Measurements from ENCODE around the gene IQCE. TPM values are rescaled to one million over a fixed set of nuclear protein-coding genes. Genes with fewer than 3 reads are reported as not detected.
"Not testable (repeated sequence)": the region's sequence is repeated elsewhere in the genome, so short reads cannot be mapped to it uniquely, and the experiment has no call there.

Gene IQCE
- total RNA-seq, 2 donors from 2014 or later: 28.5 to 30.5 TPM

DNA sequence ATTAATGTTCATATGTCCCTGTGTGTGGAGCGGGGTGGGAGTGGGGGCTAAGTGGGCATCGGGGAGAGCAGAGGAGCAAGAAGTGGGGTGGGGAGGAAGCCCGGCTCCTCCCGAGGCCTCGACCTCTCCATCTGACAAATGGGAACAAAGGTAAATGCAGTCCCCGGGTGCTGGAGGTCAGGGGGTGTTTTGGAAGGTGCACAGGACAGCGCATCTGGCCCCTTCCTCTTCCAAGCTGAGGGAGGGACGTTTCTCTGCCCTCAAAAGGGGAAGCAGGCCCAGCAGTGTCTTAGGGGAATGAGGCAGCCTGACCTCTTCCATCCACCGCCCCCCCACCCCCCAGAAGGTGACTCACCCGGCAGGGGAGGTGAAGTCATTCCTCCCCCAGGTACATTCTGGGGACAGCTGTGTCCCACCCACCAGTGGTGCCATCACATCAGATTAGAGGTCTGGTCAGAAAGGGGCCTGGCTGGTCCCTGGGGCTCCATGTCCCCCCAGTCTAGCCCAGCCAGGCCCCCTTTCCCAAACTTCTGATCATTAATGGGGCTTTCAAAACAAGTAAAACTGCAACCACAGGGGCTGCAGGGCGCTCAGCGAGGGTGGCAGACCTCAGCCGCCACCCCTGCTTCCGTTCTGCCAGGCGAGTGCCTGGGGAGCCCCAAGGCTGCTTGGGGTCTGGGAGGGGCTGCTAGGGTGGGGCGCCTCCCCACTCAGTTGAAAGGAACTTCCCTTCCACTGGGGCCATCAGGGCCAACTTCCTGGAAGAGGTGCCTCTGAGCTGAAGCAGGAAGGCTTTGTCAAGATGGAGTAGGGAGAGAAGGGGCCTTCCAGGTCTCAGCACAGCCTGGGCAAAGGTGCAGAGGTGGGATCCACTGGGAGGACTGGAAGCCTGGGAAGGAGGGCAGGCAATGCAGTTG lies 28.4 kb upstream of the IQCE start:
- DNase-seq (peak in 1 of 2 donors; percentile 55), ATAC-seq (peak; percentile 16)
- intact Hi-C loops (cut with DNase I, micrococcal nuclease): no loop called here

DNA sequence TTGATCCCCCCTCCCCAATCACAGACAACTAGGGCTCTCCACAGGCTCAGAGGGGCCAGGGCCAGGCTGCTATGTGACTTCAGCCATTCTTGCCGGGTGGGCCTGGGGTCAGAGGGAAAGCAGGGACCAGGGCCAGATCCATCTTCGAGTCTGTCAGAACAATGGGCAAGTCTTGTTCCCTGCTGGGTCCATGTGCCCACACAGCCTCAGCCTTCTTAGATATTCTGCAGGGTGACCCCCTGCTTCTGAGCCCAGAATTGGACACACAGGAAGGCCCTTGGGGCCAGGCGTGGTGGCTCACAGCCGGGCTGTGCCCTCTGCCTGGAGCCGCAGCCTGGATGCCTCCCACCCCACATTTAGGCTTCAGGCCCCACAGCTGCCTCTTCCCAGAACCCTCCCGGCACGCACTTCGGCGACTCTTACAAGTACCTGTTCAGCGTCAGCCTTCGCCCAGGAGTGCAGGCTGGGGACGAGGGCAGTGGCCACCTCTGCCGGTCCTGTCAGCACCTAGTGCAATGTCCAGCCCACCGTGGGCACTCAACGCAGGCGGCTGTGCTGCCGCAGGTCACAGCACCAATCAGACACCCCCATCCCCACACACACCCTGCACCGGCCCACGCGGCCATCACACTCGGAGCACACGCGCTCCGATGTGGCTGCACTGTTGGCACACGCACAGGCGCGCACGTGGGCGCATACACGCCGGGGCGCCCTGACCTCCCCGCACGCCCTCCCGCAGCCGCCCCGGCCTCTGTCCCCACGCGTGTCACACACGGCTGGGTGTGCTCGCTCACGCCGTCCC lies 27.6 kb upstream of the IQCE start:
- intact Hi-C loops (cut with DNase I, micrococcal nuclease): not testable (repeated sequence)
- DNase-seq (peak in 1 of 2 donors; percentile 24), ATAC-seq (peak; percentile 26)

DNA sequence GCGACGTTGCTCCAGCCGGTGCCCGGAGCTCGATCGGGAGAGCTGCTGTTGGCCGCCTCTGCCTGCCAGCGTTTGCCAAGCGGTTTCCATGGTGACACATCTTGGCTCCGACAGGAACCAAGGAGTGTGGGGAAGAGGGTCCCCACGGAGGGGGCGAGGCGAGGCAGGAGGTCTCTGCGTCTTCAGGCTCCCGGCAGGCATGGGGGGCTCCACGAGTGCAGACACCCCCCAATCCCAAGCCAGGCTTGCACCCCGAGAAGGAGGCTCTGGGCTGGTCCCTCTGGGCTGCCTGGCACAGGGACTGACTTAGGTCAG lies 27.0 kb upstream of the IQCE start:
- intact Hi-C loops (cut with DNase I, micrococcal nuclease): not testable (repeated sequence)
- DNase-seq (peak in 1 of 2 donors; percentile 22), ATAC-seq (peak; percentile 34)

DNA sequence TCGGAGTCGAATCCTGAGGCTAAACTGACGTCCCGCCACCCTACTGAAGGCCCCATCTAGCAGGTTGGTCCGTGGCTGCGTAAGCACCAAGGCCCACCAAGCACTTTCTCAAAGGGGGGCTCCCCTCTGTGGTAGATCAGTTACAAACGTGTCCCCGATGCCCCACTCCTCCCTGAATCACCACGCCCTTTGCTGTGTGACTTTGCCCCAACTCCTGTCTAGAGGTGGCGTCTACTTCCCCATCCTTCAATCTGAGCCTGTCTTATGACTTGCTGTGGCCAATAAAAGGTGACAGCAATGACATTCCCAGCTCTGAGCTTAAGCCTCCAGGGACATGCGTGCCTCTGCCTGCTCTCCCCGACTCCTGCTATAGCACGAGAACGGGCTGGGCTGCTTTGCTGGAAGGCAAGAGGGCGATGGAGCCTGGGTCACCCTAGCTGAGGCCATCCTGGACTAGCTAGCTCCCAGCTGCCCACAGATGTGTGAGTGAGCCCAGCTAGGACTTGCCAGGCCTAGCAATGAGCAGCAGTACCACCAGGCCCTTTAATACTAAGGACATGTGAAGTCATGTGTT lies 26.5 kb upstream of the IQCE start:
- ATAC-seq (peak; percentile 65), DNase-seq (peak; percentile 50 to 52)
- intact Hi-C loops (cut with DNase I, micrococcal nuclease): not testable (repeated sequence)

DNA sequence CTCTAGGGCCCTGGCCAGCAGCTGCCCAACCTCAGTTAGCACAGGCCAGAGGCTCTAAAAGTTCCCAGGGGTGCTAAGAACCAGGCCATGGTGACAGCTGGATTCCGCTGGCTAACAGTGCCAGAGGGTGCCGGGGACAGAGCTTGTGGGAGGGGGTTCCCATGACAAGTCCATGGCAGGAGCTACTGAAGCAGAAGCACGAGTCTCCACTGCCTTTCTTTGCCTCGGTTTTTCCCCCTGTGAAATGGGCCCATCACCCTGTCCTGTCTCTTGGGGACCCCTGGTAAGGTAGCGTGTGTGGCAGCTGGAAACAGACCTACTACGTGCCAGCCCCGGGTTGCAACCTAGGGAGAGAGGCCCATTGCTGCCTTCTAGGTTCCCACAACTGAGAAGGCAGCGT lies 26.0 kb upstream of the IQCE start:
- ATAC-seq: not testable (repeated sequence)
- peak in 1 of 2 donors; percentile 10 for DNase-seq

DNA sequence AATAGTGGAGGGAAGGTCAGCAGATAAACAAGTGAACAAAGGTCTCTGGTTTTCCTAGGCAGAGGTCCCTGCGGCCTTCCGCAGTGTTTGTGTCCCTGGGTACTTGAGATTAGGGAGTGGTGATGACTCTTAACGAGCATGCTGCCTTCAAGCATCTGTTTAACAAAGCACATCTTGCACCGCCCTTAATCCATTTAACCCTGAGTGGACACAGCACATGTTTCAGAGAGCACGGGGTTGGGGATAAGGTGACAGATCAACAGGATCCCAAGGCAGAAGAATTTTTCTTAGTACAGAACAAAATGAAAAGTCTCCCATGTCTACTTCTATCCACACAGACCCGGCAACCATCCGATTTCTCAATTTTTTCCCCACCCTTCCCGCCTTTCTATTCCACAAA lies 25.2 kb upstream of the IQCE start:
- intact Hi-C loops (cut with DNase I, micrococcal nuclease); DNase-seq; ATAC-seq: not testable (repeated sequence)

More for the DNA sequence above, 26.0 kb upstream of the IQCE start:
- intact Hi-C loops (cut with DNase I, micrococcal nuclease): not testable (repeated sequence)

DNA sequence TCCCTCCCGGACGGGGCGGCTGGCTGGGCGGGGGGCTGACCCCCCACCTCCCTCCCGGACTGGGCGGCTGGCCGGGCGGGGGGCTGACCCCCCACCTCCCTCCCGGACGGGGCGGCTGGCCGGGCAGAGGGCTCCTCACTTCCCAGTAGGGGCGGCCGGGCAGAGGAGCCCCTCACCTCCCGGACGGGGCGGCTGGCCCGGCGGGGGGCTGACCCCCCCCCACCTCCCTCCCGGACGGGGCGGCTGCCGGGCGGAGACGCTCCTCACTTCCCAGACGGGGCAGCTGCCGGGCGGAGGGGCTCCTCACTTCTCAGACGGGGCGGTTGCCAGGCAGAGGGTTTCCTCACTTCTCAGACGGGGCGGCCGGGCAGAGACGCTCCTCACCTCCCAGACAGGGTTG lies 24.6 kb upstream of the IQCE start:
- intact Hi-C loops (cut with DNase I, micrococcal nuclease); DNase-seq; ATAC-seq: not testable (repeated sequence)

DNA sequence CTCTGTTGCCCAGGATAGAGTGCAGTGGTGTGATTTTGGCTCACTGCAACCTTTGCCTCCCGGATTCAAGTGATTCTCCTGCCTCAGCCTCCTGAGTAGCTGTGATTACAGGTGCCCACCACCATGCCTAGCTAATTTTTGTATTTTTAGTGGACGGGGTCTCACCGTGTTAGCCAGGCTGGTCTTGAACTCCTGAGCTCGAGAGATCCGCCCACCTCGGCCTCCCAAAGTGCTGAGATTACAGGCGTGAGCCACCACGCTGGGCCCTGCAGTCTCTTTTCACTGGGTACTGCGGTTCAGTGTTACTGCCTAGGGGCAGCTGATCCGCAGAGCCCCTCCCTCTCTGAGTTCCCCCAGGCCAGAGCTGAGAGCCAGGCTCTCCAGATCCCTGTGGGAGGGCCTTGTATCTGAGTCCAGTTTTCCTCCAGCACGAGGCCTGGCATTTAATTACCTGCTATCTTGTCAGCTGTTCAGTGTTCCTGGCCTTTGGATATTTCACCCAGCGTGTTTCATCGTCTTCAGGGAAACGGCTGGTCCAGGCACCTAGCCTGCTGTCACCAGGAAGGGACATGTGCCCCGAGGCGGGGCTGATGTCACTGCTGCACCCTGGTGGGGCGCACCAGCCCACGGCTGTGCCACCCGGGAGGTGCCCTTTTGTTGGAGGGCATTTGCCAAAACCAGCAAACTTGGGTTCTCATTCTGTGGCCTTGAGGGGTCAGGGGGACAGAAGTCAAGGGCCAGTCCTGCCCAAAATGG lies 22.7 kb upstream of the IQCE start:
- peak; percentile 15 for ATAC-seq
- DNase-seq: peak in 1 of 2 donors; percentile 14

DNA sequence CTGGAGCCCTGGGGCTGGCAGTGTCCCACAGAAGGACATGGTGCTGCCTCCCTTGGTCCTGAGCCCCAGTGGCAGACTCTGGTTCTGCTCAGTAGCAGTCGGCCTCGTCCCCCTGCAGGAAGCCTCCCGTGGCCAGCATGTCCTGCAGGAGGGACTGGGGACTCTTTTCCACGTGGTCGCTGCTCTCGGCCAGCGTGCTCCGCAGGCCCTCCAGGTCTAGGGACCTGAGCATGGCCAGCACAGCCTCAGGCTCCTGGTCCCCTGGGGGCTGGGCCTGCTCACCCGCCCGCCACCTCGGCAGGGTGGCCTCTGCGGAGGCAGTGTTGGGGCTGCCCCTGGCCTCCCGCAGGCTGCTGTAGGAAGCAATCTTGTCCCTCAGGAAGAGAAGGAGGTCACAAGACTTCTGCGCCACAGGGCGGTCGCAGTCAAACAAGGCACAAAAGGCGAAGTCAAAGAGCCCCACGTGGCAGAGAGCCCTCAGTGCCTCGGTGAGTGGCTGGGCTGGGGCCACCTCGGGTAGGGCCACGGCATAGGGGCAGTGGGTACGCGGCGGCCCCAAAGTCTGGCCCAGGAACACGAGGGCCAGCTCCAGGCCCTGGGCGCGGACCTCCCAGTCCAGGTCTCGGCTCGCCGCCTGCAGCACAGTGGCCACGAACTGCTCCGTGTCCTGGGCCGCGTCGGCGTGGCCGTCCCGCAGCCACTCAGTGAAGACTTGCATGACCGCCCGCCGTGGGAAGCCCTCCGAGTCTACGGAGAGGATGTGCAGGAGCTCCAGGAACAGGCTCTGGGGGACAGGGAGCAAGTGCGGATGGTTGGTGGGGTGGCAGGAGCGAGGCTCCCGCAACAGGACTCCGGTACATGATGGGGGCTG lies 20.6 kb upstream of the IQCE start:
- intact Hi-C loops (cut with DNase I, micrococcal nuclease): no loop called here
- DNase-seq: peak in 1 of 2 donors; percentile 4
- no peak for ATAC-seq

More for the DNA sequence above, 22.7 kb upstream of the IQCE start:
- intact Hi-C loops (cut with DNase I, micrococcal nuclease): not testable (repeated sequence)

DNA sequence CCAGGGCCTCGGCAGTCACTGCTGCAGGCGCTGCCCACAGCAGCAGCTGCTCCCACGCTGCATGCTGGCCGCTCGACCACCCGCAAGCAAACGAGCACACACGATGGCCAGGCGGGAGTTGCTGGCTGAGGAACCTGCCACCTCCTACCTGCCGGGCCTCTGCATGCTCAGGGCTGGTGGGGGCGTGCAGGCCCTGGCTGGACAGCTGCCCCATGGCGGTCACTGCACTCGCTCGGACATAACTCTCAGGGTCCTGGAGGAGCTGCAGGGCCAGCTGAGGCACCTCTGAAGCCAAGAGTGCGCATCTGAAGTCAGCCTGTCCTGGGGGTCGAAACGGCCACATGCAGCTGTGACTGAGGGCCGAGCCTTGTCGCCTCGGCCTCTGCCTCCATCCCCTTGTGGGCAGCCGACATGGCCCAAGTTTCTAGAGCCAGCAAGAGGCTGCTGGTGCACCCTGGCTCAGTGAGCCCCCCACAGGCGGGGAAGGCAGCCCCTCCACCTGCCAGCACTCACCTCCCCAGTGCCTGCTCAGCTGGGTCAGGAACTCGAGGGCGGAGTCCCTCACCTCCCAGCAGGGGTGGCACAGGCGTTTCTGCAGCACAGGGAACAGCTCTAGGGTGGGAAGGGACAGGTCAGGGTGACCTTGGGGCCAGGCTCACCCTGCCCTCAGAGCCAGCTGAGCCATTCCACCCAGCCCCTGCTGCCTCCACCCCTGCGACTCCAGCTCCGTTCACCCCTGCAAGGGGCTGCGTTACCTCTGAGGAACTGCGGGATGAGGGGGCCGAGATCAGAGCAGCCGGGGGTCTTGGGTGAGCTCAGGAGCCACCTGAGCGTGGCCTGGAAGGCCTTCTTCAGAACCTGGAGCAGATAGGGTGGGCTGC lies 19.5 kb upstream of the IQCE start:
- DNase-seq (peak; percentile 5 to 15), ATAC-seq (no peak)
- intact Hi-C loops (cut with DNase I, micrococcal nuclease): no loop called here

DNA sequence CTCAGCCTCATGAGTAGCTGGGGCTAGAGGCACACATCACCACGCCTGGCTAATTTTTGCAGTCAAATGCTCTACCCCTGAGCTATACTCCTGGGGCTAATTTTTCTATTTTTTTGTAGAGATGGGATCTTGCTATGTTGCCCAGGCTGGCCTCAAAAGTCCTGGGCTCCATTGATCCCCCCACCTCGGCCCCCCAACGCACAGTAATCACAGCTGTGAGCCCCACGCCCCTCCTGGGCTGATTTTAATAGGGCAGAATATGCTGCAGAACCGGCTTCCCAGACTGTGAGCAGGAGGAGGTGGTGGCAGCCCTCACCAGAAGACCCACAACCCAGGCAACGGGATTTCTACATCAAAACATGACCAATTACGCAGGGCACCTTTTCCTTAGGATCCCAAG lies 18.6 kb upstream of the IQCE start:
- intact Hi-C loops (cut with DNase I, micrococcal nuclease): no loop called here
- DNase-seq (peak; percentile 2 to 11), ATAC-seq (no peak)

DNA sequence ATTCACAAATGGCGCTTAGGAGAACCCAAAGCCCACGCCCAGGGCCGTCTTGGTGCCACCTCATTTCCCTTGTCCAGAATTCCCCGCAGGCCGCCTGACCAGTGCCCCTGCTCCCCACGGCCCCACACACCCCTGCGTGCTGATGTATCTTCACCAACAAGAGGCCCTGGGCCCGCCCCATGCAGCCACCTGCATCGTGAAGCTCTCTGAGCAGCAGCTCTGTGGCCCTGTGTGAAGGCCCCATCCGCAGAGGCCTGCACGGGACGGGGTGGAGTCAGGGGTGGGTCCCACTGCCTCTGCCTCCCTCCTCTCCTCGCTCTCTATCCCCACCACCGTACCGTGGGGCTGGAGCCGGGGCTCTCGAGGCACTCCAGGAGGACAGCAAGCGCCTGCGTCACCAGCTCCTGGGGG lies 18.1 kb upstream of the IQCE start:
- intact Hi-C loops (cut with DNase I, micrococcal nuclease): no loop called here
- ATAC-seq (no peak), DNase-seq (peak; percentile 4 to 21)

DNA sequence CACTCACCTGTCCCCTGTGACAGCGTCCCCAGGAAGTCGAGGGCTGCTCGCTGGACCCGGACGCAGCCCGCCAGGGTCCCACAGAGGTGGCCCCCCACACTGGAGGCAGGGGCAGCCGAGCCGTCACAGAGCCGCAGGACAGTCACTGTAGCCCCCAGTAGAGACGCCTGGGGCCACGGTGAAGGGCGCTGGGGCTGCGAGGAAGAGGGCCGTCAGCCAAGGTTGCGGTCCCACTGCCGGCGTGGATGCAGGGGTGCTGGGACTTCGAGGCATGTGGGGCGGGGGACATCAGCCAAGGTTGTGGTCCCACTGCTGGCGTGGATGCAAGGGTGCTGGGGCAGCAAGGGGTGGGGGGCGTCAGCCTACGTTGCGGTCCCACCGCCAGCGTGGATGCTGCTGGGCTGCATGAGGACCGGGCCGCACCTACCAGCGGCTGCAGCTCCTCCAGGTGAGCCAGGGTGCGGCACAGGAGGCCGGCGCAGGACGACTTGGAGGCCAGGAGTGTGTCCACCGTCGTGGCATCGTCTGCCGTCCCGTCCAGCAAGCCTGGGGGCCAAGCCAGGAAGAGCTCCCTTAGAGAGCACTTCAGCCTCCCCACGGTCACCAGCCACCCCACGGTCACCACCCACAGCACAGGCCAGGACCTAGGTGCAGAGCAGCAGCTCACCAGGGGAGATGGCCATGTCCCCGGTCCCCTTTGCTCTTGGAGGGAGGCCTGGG lies 17.3 kb upstream of the IQCE start:
- ATAC-seq (no peak), DNase-seq (peak; percentile 5 to 23)
- intact Hi-C loops (cut with DNase I, micrococcal nuclease): no loop called here

DNA sequence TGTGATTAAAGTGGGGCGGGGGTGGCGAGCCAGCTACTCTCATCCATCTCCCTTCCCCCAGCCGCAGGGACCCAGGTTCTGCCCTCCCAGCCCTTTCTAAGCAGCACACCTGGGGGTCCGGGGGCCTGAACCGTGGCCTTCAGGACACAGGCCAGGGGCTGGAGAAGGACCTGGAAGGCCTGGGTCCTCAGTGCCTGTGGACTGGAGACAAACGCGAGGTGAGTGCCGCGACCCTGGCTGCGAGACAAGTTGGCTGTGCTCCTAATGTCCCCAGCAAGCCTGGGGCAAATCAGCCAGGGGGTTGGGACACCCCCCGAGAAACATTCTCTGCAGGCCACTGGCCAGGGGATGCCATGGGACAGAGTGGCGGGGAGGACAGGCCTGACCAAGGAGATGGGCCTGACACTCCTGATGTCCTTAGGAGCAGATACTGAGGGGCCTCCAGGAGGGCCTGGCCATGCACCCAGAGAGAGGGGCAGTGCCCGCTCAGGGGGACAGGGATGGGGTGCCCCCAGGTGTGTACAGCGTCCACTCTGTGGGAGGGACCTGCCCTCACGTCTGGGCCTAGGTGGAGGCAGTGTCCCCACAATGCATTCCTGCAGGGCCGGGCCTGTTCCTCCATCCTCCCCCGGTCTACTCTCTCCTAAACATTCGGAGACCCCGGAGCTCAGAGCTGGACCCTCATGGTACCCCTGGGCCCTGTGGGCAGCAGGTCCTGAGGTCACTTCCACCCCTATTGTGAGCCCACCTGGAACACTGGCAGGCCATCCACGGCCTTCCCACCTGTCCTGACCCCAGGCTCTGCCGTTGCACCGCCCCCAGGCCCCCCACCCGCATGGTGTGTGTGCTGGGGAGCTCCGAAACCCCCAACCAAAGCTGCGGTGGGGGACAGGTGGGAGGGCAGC lies 16.5 kb upstream of the IQCE start:
- ATAC-seq (peak; percentile 4), DNase-seq (peak; percentile 4 to 21)
- intact Hi-C loops (cut with DNase I, micrococcal nuclease): no loop called here

Measured in left colon (tissue), 2 donors.